ENCODE data around the gene IGFL4. TPM values are rescaled to one million over a fixed set of nuclear protein-coding genes. Genes with fewer than 3 reads are reported as not detected.

The IGFL4 gene
- total and polyA plus RNA-seq, 2 of the 13 experiments (the other 11 are each of a cell fraction or from before 2014, with no cell fraction given): 1.2 to 1.4 TPM

DNA sequence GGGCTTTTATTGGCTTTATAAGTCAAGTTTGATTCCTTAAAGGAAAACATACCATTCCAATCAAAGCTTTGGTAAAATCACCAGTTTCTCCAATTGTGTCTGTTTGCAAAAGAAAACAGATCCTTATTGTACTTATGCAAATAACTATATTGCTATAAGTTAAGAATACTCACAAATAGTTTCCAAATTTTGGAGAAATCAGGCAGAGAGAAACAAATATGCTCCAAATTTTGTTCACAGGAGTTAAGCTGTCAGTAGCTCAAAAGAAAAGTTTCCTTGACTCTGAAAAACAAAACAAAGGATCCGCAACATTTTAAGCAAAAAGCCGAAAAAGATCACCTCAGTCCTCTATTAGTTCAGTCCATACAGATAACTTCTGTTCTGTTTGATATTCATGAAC, 19.2 kb upstream of the IGFL4 start (continued):
- no peak for TF ChIP-seq JUNB (CRISPR knock-in tag; IDR thresholded peaks at IDR 0.05; ENCODE audit: borderline replicate concordance)

DNA sequence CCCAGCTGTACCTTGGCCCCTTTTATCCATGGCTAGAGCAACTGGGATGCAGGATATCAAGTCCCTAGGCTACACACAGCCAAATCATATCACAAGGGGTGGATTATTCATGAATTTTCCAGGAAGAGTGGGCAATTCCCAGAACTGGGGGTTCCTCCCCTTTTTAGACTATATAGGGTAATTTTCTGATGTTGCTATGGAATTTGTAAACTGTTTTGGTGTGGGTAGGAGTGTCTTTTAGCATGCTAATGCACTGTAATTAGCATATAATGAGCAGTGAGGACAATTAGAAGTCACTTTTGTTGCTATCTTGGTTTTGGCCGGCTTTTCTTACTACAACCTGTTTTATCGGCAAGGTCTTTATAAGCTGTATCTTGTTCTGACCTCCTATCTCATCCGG, 18.0 kb upstream of the IGFL4 start:
- FAIRE-seq: no peak
- Histone ChIP-seq H4K20me1 (ENCODE audit: insufficient read depth, low read length) (no peaks in the 10 kb centered on the region), H2AFZ (ENCODE audit: low read length) (no peak overlapping the region), H3K36me3 (replicated peaks in 1 of 2; ENCODE audit: control insufficient read depth in 1 of 2, insufficient read depth in 2 of 2, low read length in 2 of 2) (no peaks in the 10 kb centered on the region), H3K9ac (ENCODE audit: insufficient read depth, low read depth, low read length) (no peak overlapping the region), H3K9me3 (ENCODE audit: low read length) (peaks cover 14% of the 10 kb centered on the region), H3K4me2 (ENCODE audit: low read depth, low read length) (no peak overlapping the region), H3K4me1 (ENCODE audit: insufficient read depth, low read length) (peaks cover 27% of the 10 kb centered on the region), H3K27me3 (ENCODE audit: control insufficient read depth in 1 of 2, insufficient read depth in 2 of 2, low read length in 2 of 2) (no peaks in the 10 kb centered on the region), H3K4me3 (replicated peaks in 1 of 3; ENCODE audit: insufficient read depth in 1 of 3, low read depth in 2 of 3, low read length in 3 of 3) (no peak overlapping the region), H3K27ac (ENCODE audit: extremely low read length, insufficient read depth, low read length) (no peak overlapping the region), H3K79me2 (ENCODE audit: insufficient read depth, low read length) (no peaks in the 10 kb centered on the region)
- no TSS peak for BruUV-seq (replicated peaks)
- 84% methylated on average over 3 of the region's 3 CpGs for WGBS (ENCODE audit: low lambda C conversion rate)
- intact Hi-C loops (cut with micrococcal nuclease; ENCODE audit: unreplicated experiment): no loop called here
- DNase-seq (ENCODE audit: low spot score): no peak
- POLR2A ChIA-PET: no interaction called here
- in situ Hi-C loops (cut with HindIII; ENCODE audit: extremely low pct_ligation_motif_present, low pct_unique_long_range_greater_than_20kb): no loop called here
- no peak for TF ChIP-seq MTA1 (CRISPR knock-in tag; IDR thresholded peaks at IDR 0.05; ENCODE audit: borderline replicate concordance)
- no peak for TF ChIP-seq HHEX (CRISPR knock-in tag; IDR thresholded peaks at IDR 0.05)
- TF ChIP-seq, protein P1, sequence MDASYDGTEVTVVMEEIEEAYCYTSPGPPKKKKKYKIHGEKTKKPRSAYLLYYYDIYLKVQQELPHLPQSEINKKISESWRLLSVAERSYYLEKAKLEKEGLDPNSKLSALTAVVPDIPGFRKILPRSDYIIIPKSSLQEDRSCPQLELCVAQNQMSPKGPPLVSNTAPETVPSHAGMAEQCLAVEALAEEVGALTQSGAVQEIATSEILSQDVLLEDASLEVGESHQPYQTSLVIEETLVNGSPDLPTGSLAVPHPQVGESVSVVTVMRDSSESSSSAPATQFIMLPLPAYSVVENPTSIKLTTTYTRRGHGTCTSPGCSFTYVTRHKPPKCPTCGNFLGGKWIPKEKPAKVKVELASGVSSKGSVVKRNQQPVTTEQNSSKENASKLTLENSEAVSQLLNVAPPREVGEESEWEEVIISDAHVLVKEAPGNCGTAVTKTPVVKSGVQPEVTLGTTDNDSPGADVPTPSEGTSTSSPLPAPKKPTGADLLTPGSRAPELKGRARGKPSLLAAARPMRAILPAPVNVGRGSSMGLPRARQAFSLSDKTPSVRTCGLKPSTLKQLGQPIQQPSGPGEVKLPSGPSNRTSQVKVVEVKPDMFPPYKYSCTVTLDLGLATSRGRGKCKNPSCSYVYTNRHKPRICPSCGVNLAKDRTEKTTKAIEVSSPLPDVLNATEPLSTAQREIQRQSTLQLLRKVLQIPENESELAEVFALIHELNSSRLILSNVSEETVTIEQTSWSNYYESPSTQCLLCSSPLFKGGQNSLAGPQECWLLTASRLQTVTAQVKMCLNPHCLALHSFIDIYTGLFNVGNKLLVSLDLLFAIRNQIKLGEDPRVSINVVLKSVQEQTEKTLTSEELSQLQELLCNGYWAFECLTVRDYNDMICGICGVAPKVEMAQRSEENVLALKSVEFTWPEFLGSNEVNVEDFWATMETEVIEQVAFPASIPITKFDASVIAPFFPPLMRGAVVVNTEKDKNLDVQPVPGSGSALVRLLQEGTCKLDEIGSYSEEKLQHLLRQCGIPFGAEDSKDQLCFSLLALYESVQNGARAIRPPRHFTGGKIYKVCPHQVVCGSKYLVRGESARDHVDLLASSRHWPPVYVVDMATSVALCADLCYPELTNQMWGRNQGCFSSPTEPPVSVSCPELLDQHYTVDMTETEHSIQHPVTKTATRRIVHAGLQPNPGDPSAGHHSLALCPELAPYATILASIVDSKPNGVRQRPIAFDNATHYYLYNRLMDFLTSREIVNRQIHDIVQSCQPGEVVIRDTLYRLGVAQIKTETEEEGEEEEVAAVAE (CRISPR knock-in tag; IDR thresholded peaks at IDR 0.05; ENCODE audit: borderline replicate concordance): no peak
- TF ChIP-seq ZNF564 (CRISPR knock-in tag; IDR thresholded peaks at IDR 0.05): no peak
- TF ChIP-seq, protein P2, sequence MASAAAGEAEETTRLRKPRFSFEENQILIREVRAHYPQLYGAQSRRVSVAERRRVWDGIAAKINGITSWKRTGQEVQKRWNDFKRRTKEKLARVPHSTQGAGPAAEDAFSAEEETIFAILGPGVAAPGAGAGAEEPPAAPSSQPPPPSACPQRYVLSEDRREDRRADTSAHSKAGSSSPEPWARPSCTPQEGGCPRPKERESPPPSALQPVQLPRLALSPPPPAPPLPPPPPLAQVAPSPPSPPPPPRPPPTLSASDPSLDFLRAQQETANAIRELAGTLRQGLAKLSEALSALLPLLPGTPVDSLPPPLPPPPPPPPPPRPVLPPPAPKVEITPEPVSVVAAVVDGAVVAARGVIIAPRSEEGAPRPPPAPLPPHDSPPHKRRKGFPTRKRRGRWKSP (CRISPR knock-in tag; IDR thresholded peaks at IDR 0.05): no peak
- TF ChIP-seq ISX (CRISPR knock-in tag; conservative IDR thresholded peaks at IDR 0.05): no peak
- ATAC-seq: no peak
- CTCF ChIA-PET (ENCODE audit: low intra/inter-chr PET ratio, low total read pairs): no interaction called here
